ENCODE measurements around the gene REPS2. TPM values are rescaled to one million over a fixed set of nuclear protein-coding genes. Genes with fewer than 3 reads are reported as not detected.

The REPS2 gene
- polyA plus RNA-seq, 3 donors, result 2.1 to 4.7 (median 3.6) TPM

GRCh38 chrX:17033225-17033624 lies 86.8 kb downstream of the REPS2 start:
- H3K36me3 Mint-ChIP-seq, result peaks cover 0 to 15% of the 10 kb centered on the region in 2 donors
- H3K9me3 Mint-ChIP-seq, result no peaks in the 10 kb centered on the region
- peak overlapping the region in 1 of 7 donors; percentile 33 for H3K27ac Mint-ChIP-seq
- no peaks in the 10 kb centered on the region for H4K20me1 ChIP-seq (ENCODE audit: insufficient read depth, low read length)
- H2AFZ ChIP-seq (ENCODE audit: insufficient read depth, low read depth, low read length, poor library complexity, severe bottlenecking), result no peak overlapping the region
- peaks cover 26 to 27% of the 10 kb centered on the region in 2 donors for H3K4me1 ChIP-seq (ENCODE audit: control insufficient read depth in 1 of 2, insufficient read depth in 2 of 2, low read length in 2 of 2)
- intact Hi-C loops (cut with micrococcal nuclease), result no loop called here
- no peak overlapping the region for H3K4me3 Mint-ChIP-seq
- no peak overlapping the region for H3K4me2 ChIP-seq (replicated peaks; ENCODE audit: extremely low read depth, low read length, poor library complexity, severe bottlenecking)
- H3K79me2 ChIP-seq (ENCODE audit: insufficient read depth, low read length), result no peaks in the 10 kb centered on the region
- TF ChIP-seq, protein P1, sequence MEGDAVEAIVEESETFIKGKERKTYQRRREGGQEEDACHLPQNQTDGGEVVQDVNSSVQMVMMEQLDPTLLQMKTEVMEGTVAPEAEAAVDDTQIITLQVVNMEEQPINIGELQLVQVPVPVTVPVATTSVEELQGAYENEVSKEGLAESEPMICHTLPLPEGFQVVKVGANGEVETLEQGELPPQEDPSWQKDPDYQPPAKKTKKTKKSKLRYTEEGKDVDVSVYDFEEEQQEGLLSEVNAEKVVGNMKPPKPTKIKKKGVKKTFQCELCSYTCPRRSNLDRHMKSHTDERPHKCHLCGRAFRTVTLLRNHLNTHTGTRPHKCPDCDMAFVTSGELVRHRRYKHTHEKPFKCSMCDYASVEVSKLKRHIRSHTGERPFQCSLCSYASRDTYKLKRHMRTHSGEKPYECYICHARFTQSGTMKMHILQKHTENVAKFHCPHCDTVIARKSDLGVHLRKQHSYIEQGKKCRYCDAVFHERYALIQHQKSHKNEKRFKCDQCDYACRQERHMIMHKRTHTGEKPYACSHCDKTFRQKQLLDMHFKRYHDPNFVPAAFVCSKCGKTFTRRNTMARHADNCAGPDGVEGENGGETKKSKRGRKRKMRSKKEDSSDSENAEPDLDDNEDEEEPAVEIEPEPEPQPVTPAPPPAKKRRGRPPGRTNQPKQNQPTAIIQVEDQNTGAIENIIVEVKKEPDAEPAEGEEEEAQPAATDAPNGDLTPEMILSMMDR (IDR thresholded peaks at IDR 0.05), result no peak
- no peak overlapping the region for H3K27ac ChIP-seq (ENCODE audit: low read depth in 1 of 2, low read length in 2 of 2)
- H3K9ac ChIP-seq (ENCODE audit: insufficient read depth, low read length, poor library complexity, severe bottlenecking), result no peak overlapping the region
- no peak for DNase-seq
- peaks cover 0 to 2% of the 10 kb centered on the region in 2 donors for H3K36me3 ChIP-seq (replicated peaks in 1 of 2; ENCODE audit: control insufficient read depth in 1 of 2, insufficient read depth in 2 of 2, low read length in 2 of 2)
- H3K9me3 ChIP-seq (replicated peaks in 1 of 2; ENCODE audit: control insufficient read depth in 1 of 2, insufficient read depth in 1 of 2, low read length in 2 of 2), result no peaks in the 10 kb centered on the region
- no peak overlapping the region for H3K4me3 ChIP-seq (replicated peaks in 1 of 3; ENCODE audit: low read depth in 2 of 3, low read length in 3 of 3)
- peaks cover 0 to 16% of the 10 kb centered on the region in 2 donors for H3K27me3 ChIP-seq (ENCODE audit: control insufficient read depth in 2 of 2, insufficient read depth in 2 of 2, low read length in 2 of 2)
- peaks cover 38% of the 10 kb centered on the region for H3K4me1 Mint-ChIP-seq
- H3K27me3 Mint-ChIP-seq (ENCODE audit: low read depth in 3 of 3), result peaks cover 0 to 15% (median 1%) of the 10 kb centered on the region in 3 donors

- no peaks in the 10 kb centered on the region for H3K9me3 Mint-ChIP-seq
Measured at GRCh38 chrX:17035111-17035510, 88.7 kb downstream of the REPS2 start.

More at GRCh38 chrX:17035111-17035510, 88.7 kb downstream of the REPS2 start:
- H3K9ac ChIP-seq (ENCODE audit: insufficient read depth, low read length, poor library complexity, severe bottlenecking), result no peak overlapping the region
- no peaks in the 10 kb centered on the region for H3K79me2 ChIP-seq (ENCODE audit: insufficient read depth, low read length)
- Mint-ChIP-seq H3K36me3 (peaks cover 0 to 15% of the 10 kb centered on the region in 2 donors), H3K27me3 (ENCODE audit: low read depth in 3 of 3) (peaks cover 0 to 21% (median 0%) of the 10 kb centered on the region in 3 donors), H3K4me3 (no peak overlapping the region), H3K4me1 (peaks cover 47% of the 10 kb centered on the region), H3K27ac (peak overlapping the region in 1 of 7 donors; percentile 2)
- no peak overlapping the region for H3K27ac ChIP-seq (ENCODE audit: low read depth in 1 of 2, low read length in 2 of 2)
- H3K27me3 ChIP-seq (ENCODE audit: control insufficient read depth in 2 of 2, insufficient read depth in 2 of 2, low read length in 2 of 2), result peaks cover 0 to 14% of the 10 kb centered on the region in 2 donors
- H3K36me3 ChIP-seq (replicated peaks in 1 of 2; ENCODE audit: control insufficient read depth in 1 of 2, insufficient read depth in 2 of 2, low read length in 2 of 2), result peaks cover 0 to 2% of the 10 kb centered on the region in 2 donors
- TF ChIP-seq, protein P1 (IDR thresholded peaks at IDR 0.05), result no peak
- no peak for DNase-seq
- H3K4me3 ChIP-seq (replicated peaks in 1 of 3; ENCODE audit: low read depth in 2 of 3, low read length in 3 of 3), result no peak overlapping the region
- no peak overlapping the region for H3K4me2 ChIP-seq (replicated peaks; ENCODE audit: extremely low read depth, low read length, poor library complexity, severe bottlenecking)
- H2AFZ ChIP-seq (ENCODE audit: insufficient read depth, low read depth, low read length, poor library complexity, severe bottlenecking), result no peak overlapping the region
- intact Hi-C loops (cut with micrococcal nuclease), result no loop called here
- no peaks in the 10 kb centered on the region for H4K20me1 ChIP-seq (ENCODE audit: insufficient read depth, low read length)
- H3K9me3 ChIP-seq (replicated peaks in 1 of 2; ENCODE audit: control insufficient read depth in 1 of 2, insufficient read depth in 1 of 2, low read length in 2 of 2), result no peaks in the 10 kb centered on the region
- WGBS (ENCODE audit: insufficient coverage), result no CpG with 5 or more reads among the region's 3 CpGs
- H3K4me1 ChIP-seq (ENCODE audit: control insufficient read depth in 1 of 2, insufficient read depth in 2 of 2, low read length in 2 of 2), result peaks cover 28% of the 10 kb centered on the region in 2 donors
